Trophoblast cell (in vitro differentiated cells and primary cell): Measurements from ENCODE around the gene STX4.

Source experiments
- DNase-seq, 2 donors: peaks; one replicate each; pipeline ENCODE4 v3.0.0-alpha.2; 2016
- H2AFZ ChIP-seq: 2 replicates; pipeline ENCODE4 v1.6.1; 2013; ENCODE audit warnings: low read length, moderate library complexity, mild to moderate bottlenecking; ENCODE audit not compliant: insufficient read depth, poor library complexity
- H2AK5ac ChIP-seq: 2 replicates; pipeline ENCODE4 v1.6.1; 2013; ENCODE audit warnings: mild to moderate bottlenecking, low read length
- H2BK120ac ChIP-seq: 2 replicates; pipeline ENCODE4 v1.6.1; 2013; ENCODE audit warnings: low read length, mild to moderate bottlenecking, moderate library complexity; ENCODE audit not compliant: insufficient read depth, poor library complexity
- H2BK12ac ChIP-seq: 2 replicates; pipeline ENCODE4 v1.6.1; 2013; ENCODE audit warnings: mild to moderate bottlenecking, low read length, moderate library complexity
- H2BK5ac ChIP-seq: 2 replicates; pipeline ENCODE4 v1.6.1; 2013; ENCODE audit warnings: low read length, low read depth, moderate library complexity, mild to moderate bottlenecking; ENCODE audit not compliant: poor library complexity
- H3K14ac ChIP-seq: 2 replicates; pipeline ENCODE4 v1.6.1; 2013; ENCODE audit warnings: mild to moderate bottlenecking, low read length
- H3K18ac ChIP-seq: 2 replicates; pipeline ENCODE4 v1.6.1; 2013; ENCODE audit warnings: mild to moderate bottlenecking, low read length
- H3K23ac ChIP-seq: 2 replicates; pipeline ENCODE4 v1.6.1; 2013; ENCODE audit warnings: low read length
- H3K27ac ChIP-seq: 2 replicates; pipeline ENCODE4 v1.5.1; 2013; ENCODE audit warnings: low read depth, mild to moderate bottlenecking, inconsistent platforms, low read length, moderate library complexity
- H3K27me3 ChIP-seq: 2 replicates; pipeline ENCODE4 v1.6.1; 2013; ENCODE audit warnings: inconsistent platforms, mild to moderate bottlenecking, low read length, moderate library complexity; ENCODE audit not compliant: insufficient read depth
- H3K36me3 ChIP-seq, 2 experiments: 1 replicate in 1 of 2; 2 replicates in 1 of 2; pipeline ENCODE4 v1.6.1; 2013; ENCODE audit warnings: low read length in 2 of 2, mild to moderate bottlenecking in 2 of 2, moderate library complexity in 1 of 2; ENCODE audit not compliant: insufficient read depth in 2 of 2, control insufficient read depth in 1 of 2
- H3K4ac ChIP-seq: 2 replicates; pipeline ENCODE4 v1.6.1; 2013; ENCODE audit warnings: low read depth, mild to moderate bottlenecking, low read length, moderate library complexity
- H3K4me1 ChIP-seq, 2 experiments: 1 replicate in 1 of 2; 2 replicates in 1 of 2; pipeline ENCODE4 v1.6.1; 2013; ENCODE audit warnings: low read length in 2 of 2, mild to moderate bottlenecking in 2 of 2, moderate library complexity in 1 of 2; ENCODE audit not compliant: insufficient read depth in 2 of 2, control insufficient read depth in 1 of 2
- H3K4me2 ChIP-seq: 2 replicates; pipeline ENCODE4 v1.6.1; 2013; ENCODE audit warnings: inconsistent platforms, mild to moderate bottlenecking, low read length, moderate library complexity
- H3K4me3 ChIP-seq: 2 replicates; pipeline ENCODE4 v1.5.1; 2013; ENCODE audit warnings: mild to moderate bottlenecking, low read depth, low read length, inconsistent platforms
- H3K79me1 ChIP-seq: one replicate; pipeline ENCODE4 v1.6.1; 2013; ENCODE audit warnings: low read length
- H3K79me2 ChIP-seq: 2 replicates; pipeline ENCODE4 v1.6.1; 2013; ENCODE audit warnings: low read length, mild to moderate bottlenecking; ENCODE audit not compliant: control insufficient read depth, insufficient read depth, poor library complexity
- H3K9ac ChIP-seq: 2 replicates; pipeline ENCODE4 v1.6.1; 2013; ENCODE audit warnings: mild to moderate bottlenecking, low read length
- H3K9me3 ChIP-seq: 2 replicates; pipeline ENCODE4 v1.6.1; 2013; ENCODE audit warnings: low read depth, mild to moderate bottlenecking, control low read depth, inconsistent platforms, low read length; ENCODE audit not compliant: insufficient read depth
- H4K12ac ChIP-seq: 2 replicates; pipeline ENCODE4 v1.6.1; 2013; ENCODE audit warnings: low read depth, mild to moderate bottlenecking, low read length, moderate library complexity
- H4K8ac ChIP-seq: 2 replicates; pipeline ENCODE4 v1.6.1; 2013; ENCODE audit warnings: low read depth, mild to moderate bottlenecking, low read length, moderate library complexity
- H4K91ac ChIP-seq: one replicate; pipeline ENCODE4 v1.6.1; 2013; ENCODE audit warnings: low read depth, mild to moderate bottlenecking, low read length, moderate library complexity
- WGBS: extraction: QIAGEN DNeasy Blood & Tissue Kit; methylation state at CpG from one replicate; pipeline ENCODE4 v1.1.7; 2013; ENCODE audit warnings: missing lambda C conversion rate; ENCODE audit not compliant: insufficient read length, insufficient coverage; ENCODE audit errors: extremely low coverage; 5-methylcytosine and 5-hydroxymethylcytosine counted together

Gene STX4

GRCh38 chr16:31050280-31051030 is 17.1 kb downstream of the STX4 start:
- H2BK5ac ChIP-seq: no peak overlapping the region
- H3K4me2 ChIP-seq: no peak overlapping the region
- no peak overlapping the region for H2AK5ac ChIP-seq
- H4K12ac ChIP-seq: no peak overlapping the region
- H3K4me1 ChIP-seq: no peaks in the 10 kb centered on the region
- no peak overlapping the region for H4K91ac ChIP-seq
- no peak overlapping the region for H3K9ac ChIP-seq
- no peak overlapping the region for H3K14ac ChIP-seq
- no peak for DNase-seq
- H3K27ac ChIP-seq: no peak overlapping the region
- H3K9me3 ChIP-seq: no peaks in the 10 kb centered on the region
- no peak overlapping the region for H2AFZ ChIP-seq
- WGBS: no CpG with 5 or more reads among the region's 10 CpGs
- H3K4me3 ChIP-seq: no peak overlapping the region
- no peaks in the 10 kb centered on the region for H3K79me2 ChIP-seq
- no peak overlapping the region for H3K23ac ChIP-seq
- H3K36me3 ChIP-seq: no peaks in the 10 kb centered on the region
- no peak overlapping the region for H3K4ac ChIP-seq
- H3K18ac ChIP-seq: no peak overlapping the region
- H4K8ac ChIP-seq: no peak overlapping the region
- H2BK12ac ChIP-seq: no peak overlapping the region
- no peaks in the 10 kb centered on the region for H3K27me3 ChIP-seq
- no peaks in the 10 kb centered on the region for H3K79me1 ChIP-seq
- H2BK120ac ChIP-seq: no peak overlapping the region

GRCh38 chr16:31052114-31052513 is 18.8 kb downstream of the STX4 start:
- Histone ChIP-seq H3K79me1 (no peaks in the 10 kb centered on the region), H3K4ac (no peak overlapping the region), H3K27me3 (no peaks in the 10 kb centered on the region), H4K8ac (no peak overlapping the region), H2BK120ac (no peak overlapping the region), H2BK5ac (no peak overlapping the region), H3K9me3 (no peaks in the 10 kb centered on the region), H3K36me3 (no peaks in the 10 kb centered on the region), H3K4me2 (no peak overlapping the region), H3K18ac (no peak overlapping the region), H3K4me3 (no peak overlapping the region), H4K91ac (no peak overlapping the region), H3K79me2 (no peaks in the 10 kb centered on the region), H3K14ac (no peak overlapping the region), H2AK5ac (no peak overlapping the region), H4K12ac (no peak overlapping the region), H3K23ac (no peak overlapping the region), H3K9ac (no peak overlapping the region), H2AFZ (no peak overlapping the region), H3K4me1 (no peaks in the 10 kb centered on the region), H3K27ac (no peak overlapping the region), H2BK12ac (no peak overlapping the region)
- no CpG with 5 or more reads among the region's 2 CpGs for WGBS
- DNase-seq: peak; percentile 87 to 91

- Histone ChIP-seq H3K27me3 (no peaks in the 10 kb centered on the region), H3K23ac (no peak overlapping the region), H3K4ac (no peak overlapping the region), H3K4me3 (no peak overlapping the region), H4K12ac (no peak overlapping the region), H3K18ac (no peak overlapping the region), H3K4me1 (no peaks in the 10 kb centered on the region), H3K9ac (no peak overlapping the region), H4K91ac (no peak overlapping the region), H4K8ac (no peak overlapping the region), H3K36me3 (peaks cover 6 to 9% of the 10 kb centered on the region in 2 experiments), H2BK120ac (no peak overlapping the region), H3K27ac (no peak overlapping the region), H2BK5ac (no peak overlapping the region), H2BK12ac (no peak overlapping the region), H2AK5ac (no peak overlapping the region), H3K79me2 (no peaks in the 10 kb centered on the region), H3K14ac (no peak overlapping the region), H2AFZ (no peak overlapping the region), H3K79me1 (no peaks in the 10 kb centered on the region), H3K4me2 (no peak overlapping the region), H3K9me3 (no peaks in the 10 kb centered on the region)
- no CpG with 5 or more reads among the region's 4 CpGs for WGBS
- no peak for DNase-seq
Observed at GRCh38 chr16:31055613-31056012, 22.3 kb downstream of the STX4 start.

GRCh38 chr16:31061126-31061812 is 27.9 kb downstream of the STX4 start:
- no peak overlapping the region for H3K4me2 ChIP-seq
- peaks cover 2% of the 10 kb centered on the region for H3K9me3 ChIP-seq
- H3K27ac ChIP-seq: no peak overlapping the region
- no peak overlapping the region for H4K8ac ChIP-seq
- H3K36me3 ChIP-seq: peaks cover 32 to 36% of the 10 kb centered on the region in 2 experiments
- WGBS: no CpG with 5 or more reads among the region's 42 CpGs
- H2BK12ac ChIP-seq: no peak overlapping the region
- no peak overlapping the region for H2BK120ac ChIP-seq
- no peak for DNase-seq
- H2BK5ac ChIP-seq: no peak overlapping the region
- no peaks in the 10 kb centered on the region for H3K79me2 ChIP-seq
- no peak overlapping the region for H2AFZ ChIP-seq
- H3K18ac ChIP-seq: no peak overlapping the region
- H3K4me1 ChIP-seq: peaks cover 10 to 16% of the 10 kb centered on the region in 2 experiments
- H3K4me3 ChIP-seq: no peak overlapping the region
- H3K9ac ChIP-seq: no peak overlapping the region
- peaks cover 6% of the 10 kb centered on the region for H3K79me1 ChIP-seq
- no peak overlapping the region for H3K23ac ChIP-seq
- no peaks in the 10 kb centered on the region for H3K27me3 ChIP-seq
- H4K91ac ChIP-seq: no peak overlapping the region
- no peak overlapping the region for H2AK5ac ChIP-seq
- H3K14ac ChIP-seq: no peak overlapping the region
- H4K12ac ChIP-seq: no peak overlapping the region
- H3K4ac ChIP-seq: no peak overlapping the region
